HG03066 (cell line): ENCODE data around the gene LYVE1.

ENCODE experiments used
- ATAC-seq: cut with Tn5 transposase; IDR thresholded peaks from one replicate; pipeline ENCODE4 v1.9.1; 2021; ENCODE audit warnings: low read depth; ENCODE audit not compliant: unreplicated experiment

Gene LYVE1

GRCh38 chr11:10594407-10594806, 25.9 kb upstream of the LYVE1 start:
- no peak for ATAC-seq

GRCh38 chr11:10592331-10592730, 23.9 kb upstream of the LYVE1 start:
- no peak for ATAC-seq

GRCh38 chr11:10591741-10592140, 23.3 kb upstream of the LYVE1 start:
- no peak for ATAC-seq

DNA sequence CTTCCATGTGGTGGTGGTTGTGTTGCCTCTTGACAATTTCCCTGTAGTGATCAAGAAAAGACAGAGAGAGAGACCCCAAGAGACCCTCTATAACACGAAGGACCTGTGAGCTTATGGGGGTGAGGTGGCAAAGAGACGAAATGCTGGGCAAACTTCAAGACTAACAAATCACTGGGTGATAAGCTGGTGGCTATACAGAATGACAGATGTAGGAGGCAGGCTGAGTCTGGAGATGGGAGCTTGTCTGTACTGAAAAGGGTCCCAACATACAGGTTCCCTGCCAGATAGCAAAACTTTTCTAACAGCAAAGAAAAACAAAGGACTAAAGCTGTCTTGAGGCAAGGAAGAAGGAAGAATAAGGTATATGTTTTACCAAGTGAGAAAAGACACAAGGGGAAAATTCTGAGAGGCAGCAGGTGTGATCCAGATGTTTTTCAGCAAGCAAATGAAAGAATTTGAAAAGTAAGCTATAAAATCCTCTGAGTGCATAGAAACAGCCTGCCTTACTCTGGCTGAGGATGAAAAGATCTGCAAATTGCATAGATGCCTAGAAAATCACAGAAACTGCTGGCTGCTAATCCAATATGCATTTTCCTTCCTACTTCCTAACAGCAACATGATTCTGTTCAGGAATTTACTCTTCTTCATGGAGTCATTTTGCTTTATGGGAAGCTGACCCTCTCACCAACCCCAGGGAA, 21.9 kb upstream of the LYVE1 start:
- ATAC-seq = no peak

GRCh38 chr11:10588904-10589303, 20.4 kb upstream of the LYVE1 start:
- no peak for ATAC-seq

- ATAC-seq = no peak
These were observed 19.5 kb upstream of the LYVE1 start for GRCh38 chr11:10587995-10588394.

- no peak for ATAC-seq
These were observed 18.9 kb upstream of the LYVE1 start for GRCh38 chr11:10587388-10587787.

DNA sequence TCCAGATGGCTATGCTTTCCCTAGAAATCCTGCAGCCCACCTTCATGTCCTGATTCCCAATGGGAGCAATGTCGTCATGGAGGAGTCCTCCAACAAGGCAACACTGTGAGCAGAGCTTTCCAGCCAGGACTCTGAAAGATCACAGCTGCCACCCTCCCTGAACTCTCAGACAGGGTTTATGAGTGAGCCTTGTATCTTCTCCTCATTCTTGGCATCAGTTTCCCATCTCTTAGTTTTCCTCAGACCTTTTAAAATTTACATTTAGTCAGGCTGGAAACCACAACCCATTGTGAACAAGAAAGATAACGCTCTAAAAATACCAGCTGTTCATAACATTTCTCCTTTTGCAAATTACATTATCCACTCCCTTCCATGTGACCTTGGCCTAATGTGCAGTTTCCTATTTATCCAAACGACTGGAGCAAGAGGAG, 15.6 kb upstream of the LYVE1 start:
- ATAC-seq = no peak

- no peak for ATAC-seq
These were observed 13.1 kb upstream of the LYVE1 start for GRCh38 chr11:10581481-10582019.

DNA sequence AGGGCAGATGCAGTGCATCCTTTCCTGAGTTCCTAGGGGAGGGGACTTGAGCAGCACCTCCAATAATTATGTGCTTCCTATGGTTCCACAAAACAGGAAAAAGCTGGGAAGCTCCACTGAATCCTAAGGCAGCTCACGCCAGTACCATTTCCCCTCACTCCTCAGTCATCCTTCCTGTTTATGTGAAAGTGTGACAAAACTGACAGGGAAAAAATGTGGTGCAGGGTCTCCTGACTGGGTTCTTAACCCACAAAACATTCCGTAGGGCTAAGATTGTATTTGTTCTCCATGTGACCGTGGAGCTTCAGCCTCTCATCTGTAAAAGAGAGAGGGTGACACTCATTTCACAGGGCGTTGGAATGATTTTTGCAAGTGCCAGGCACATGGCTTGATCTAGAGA, 12.2 kb upstream of the LYVE1 start:
- ATAC-seq = no peak

GRCh38 chr11:10579700-10580099, 11.2 kb upstream of the LYVE1 start:
- no peak for ATAC-seq

DNA sequence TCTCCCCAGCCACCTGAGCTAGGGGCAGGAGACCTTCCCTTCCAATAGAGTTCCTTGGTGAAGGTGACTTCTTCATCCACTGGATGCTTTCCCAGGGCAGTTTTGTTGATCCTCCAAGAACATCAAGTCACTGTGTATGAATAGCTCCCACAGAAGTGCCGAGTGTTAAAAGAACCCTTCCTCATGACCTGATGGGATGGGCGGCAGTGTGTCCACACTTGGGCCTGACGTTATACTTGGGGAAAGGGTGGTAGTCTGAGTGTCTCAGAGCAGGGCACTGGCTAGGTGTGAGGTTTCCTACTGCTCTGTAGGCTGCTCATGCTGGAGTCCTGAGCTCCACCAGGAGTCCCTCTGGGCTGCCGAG, 7.6 kb upstream of the LYVE1 start:
- ATAC-seq = no peak

DNA sequence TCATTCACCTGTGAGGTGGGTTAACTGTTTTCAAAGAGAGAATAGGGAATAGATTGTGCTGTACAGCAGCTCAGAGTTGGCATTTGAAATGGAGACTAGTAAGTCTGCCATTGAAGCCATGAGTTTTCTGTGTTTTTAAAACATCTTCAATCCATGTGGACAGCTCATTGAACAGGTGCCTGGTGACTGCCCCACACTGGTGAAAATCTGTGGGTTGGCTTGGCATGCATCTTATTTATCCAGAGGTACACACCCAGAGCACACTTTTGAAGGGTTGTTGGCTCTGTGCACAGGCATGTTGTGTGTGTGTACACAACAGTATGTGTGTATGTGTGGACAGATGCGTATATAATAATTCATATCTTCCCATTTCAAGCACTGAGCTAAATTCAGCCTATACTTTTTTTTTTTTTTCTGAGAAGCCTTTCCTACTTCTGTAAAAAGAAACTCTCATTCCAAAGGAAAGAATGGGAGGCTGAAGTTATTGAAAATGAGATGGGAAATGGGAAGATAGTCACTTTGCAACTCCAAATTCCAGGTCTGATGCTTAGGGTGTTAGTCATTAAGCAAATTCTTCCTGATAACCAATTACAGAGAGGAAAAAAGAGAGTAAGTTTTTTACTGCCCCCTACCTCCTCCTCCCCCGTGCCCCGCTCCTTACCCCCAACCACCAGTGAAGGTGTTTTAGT, 7.0 kb upstream of the LYVE1 start:
- no peak for ATAC-seq

DNA sequence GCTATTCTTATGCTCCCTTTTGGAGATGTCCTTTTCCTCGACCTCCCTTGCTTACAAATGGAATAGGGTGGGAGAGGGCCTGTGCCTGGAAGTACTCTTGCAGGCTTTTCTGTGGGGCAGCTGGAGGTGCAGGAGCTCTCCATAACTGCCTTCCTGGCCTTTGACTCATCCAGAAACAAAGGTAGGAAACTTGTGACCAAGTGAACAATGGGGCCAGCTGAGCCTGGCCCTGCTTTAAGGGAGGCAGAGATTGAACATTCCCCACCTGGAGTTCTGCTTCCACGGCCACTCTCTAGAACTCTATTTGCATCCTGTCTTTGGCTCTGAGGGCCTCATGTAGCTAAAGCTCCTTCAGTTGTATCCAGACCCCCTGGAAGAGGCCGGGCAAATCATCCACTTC, 5.1 kb upstream of the LYVE1 start:
- ATAC-seq = no peak

DNA sequence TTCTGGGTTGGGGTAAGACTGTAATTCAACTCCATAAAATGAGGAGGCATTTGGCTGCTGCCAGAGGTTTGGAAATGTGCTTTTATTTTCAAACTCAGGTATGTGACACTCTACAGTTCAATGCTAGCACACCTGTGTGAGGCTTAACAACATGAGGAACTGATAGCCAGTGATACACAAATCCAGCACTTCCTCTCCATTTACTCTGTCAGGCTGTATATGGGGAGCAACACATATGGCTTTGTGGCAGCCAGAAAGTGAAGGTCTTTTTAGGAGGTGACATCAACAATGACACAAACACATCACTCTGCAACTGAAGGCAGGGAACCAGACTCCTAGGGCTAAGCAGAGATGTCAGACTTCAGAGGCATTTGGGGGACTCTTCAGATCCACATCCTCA, 4.6 kb upstream of the LYVE1 start:
- no peak for ATAC-seq

DNA sequence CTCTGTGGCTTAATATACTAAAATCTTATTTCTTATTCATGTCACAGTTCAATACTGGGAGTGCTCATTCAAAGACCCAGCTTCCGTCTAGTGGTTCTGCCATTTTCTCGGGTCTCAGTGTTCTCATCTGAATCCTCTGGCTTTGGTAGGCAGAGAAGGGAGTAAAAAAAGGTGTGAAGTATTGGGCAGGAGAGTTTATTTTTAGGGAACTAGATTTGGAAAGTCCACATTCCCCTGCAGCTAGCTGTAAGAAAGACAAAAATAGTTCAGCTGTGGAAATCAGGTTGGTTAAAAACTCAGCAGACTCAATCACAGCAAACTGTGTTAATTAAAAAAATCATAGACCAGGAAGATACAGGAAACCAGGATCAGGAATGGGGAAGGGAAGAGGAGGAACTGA, 4.1 kb upstream of the LYVE1 start:
- ATAC-seq = no peak

DNA sequence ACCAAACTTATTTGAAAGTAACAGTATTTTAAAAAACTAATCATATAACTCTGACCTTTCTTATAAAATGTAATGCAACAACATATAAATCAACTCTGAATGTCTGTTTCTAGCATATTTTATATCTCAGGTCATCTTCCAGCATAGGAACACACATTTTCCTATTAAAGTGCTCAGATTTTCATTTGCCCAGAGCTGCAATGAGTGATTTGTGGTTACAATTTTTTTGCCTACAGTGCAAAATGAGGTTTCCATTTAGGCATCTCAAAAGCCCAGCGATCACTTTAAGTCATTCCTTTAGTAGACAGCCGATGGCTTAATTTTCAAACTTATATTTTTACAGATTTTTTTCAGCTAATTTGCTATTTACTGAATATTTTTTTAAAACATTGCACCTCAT, 1.0 kb downstream of the LYVE1 start:
- no peak for ATAC-seq

GRCh38 chr11:10566257-10566957, 2.1 kb downstream of the LYVE1 start:
- ATAC-seq = no peak

GRCh38 chr11:10565493-10565892, 3.0 kb downstream of the LYVE1 start:
- no peak for ATAC-seq

GRCh38 chr11:10564696-10565318, 3.7 kb downstream of the LYVE1 start:
- ATAC-seq = no peak

GRCh38 chr11:10564030-10564429, 4.4 kb downstream of the LYVE1 start:
- no peak for ATAC-seq
